Activated CD8-positive, alpha-beta T cell treated with anti-CD3 and anti-CD28 coated beads, Interleukin-2, amount 10 ng/mL, durations not matched to agents 7 days and 5 days (primary cell): ENCODE measurements around the gene SPEN. TPM values are rescaled to one million over a fixed set of nuclear protein-coding genes. Genes with fewer than 3 reads are reported as not detected.

Experiments
- ATAC-seq: fragments of 150-1000 bp; cut with Tn5 transposase; one replicate; pipeline ENCODE4 v1.10.0; 2021; ENCODE audit warnings: moderate library complexity
- CTCF ChIA-PET: fragments of 350-600 bp; sonication (Branson Sonifier 250); formaldehyde crosslinking; loops from one replicate; lab custom pipeline; 2021; ENCODE audit warnings: antibody characterized with exemption; lab: Charles Lee
- POLR2A ChIA-PET: fragments of 350-600 bp; sonication (Branson Sonifier 250); formaldehyde crosslinking; loops from one replicate; lab custom pipeline; 2021; ENCODE audit warnings: antibody characterized with exemption; lab: Charles Lee
- DNase-seq: peaks from one replicate; pipeline ENCODE4 v3.0.0-alpha.2; 2020
- H3K27ac Mint-ChIP-seq: one replicate; pipeline ENCODE4 v1.8.0; 2021; ENCODE audit warnings: mild to moderate bottlenecking, mixed read lengths
- H3K27me3 Mint-ChIP-seq: one replicate; pipeline ENCODE4 v1.8.0; 2021; ENCODE audit warnings: low read depth, mixed read lengths
- H3K36me3 Mint-ChIP-seq: one replicate; pipeline ENCODE4 v1.8.0; 2021; ENCODE audit warnings: low read depth, mixed read lengths
- H3K4me1 Mint-ChIP-seq: one replicate; pipeline ENCODE4 v1.8.0; 2021; ENCODE audit warnings: low read depth, mixed read lengths
- H3K4me3 Mint-ChIP-seq: one replicate; pipeline ENCODE4 v1.8.0; 2021; ENCODE audit warnings: mild to moderate bottlenecking, mixed read lengths
- H3K9me3 Mint-ChIP-seq: one replicate; pipeline ENCODE4 v1.8.0; 2022; ENCODE audit warnings: mixed read lengths; ENCODE audit not compliant: insufficient read depth
- total RNA-seq, 2 experiments: library from RNA; stranded (reverse); gene quantifications; one replicate each; pipeline ENCODE4 v1.2.3, GENCODE V29; 2021

SPEN gene
- total RNA-seq, 2 experiments from 2014 or later = 65.0 to 66.3 TPM

GRCh38 chr1:15848143-15848928, 829 bp downstream of the SPEN start:
- DNase-seq (peak; percentile 62), ATAC-seq (peak; percentile 31)
- Mint-ChIP-seq H3K27me3 (no peaks in the 10 kb centered on the region), H3K27ac (peak overlapping the region; percentile 97), H3K9me3 (no peaks in the 10 kb centered on the region), H3K4me1 (peaks cover 52% of the 10 kb centered on the region), H3K36me3 (peaks cover 14% of the 10 kb centered on the region), H3K4me3 (peak overlapping the region; percentile 95)
- ChIA-PET POLR2A (interaction anchor here (0.8 to 4.8 kb wide), 5 partner anchors 11 to 128 kb away, joined by 3 to 98 read pairs (median 4); no protein-coding TSS in a partner anchor), CTCF (interaction anchor here (0.9 to 4.1 kb wide), 9 partner anchors 12 to 369 kb away, joined by 3 to 14 read pairs (median 4); partner anchors contain the start of gene ZBTB17)

- ChIA-PET CTCF (interaction anchor here (0.9 to 4.1 kb wide), 4 partner anchors 13 to 63 kb away, joined by 3 to 14 read pairs (median 4); no protein-coding TSS in a partner anchor), POLR2A (interaction anchor here (0.8 to 4.8 kb wide), 5 partner anchors 12 to 128 kb away, joined by 3 to 98 read pairs (median 4); no protein-coding TSS in a partner anchor)
- Mint-ChIP-seq H3K27ac (peak overlapping the region; percentile 95), H3K9me3 (no peaks in the 10 kb centered on the region), H3K27me3 (no peaks in the 10 kb centered on the region), H3K4me3 (peak overlapping the region; percentile 93), H3K36me3 (peaks cover 14% of the 10 kb centered on the region), H3K4me1 (peaks cover 47% of the 10 kb centered on the region)
- peak; percentile 69 for DNase-seq
- no peak for ATAC-seq
Observed at GRCh38 chr1:15848929-15849774, 1.6 kb downstream of the SPEN start.

DNA sequence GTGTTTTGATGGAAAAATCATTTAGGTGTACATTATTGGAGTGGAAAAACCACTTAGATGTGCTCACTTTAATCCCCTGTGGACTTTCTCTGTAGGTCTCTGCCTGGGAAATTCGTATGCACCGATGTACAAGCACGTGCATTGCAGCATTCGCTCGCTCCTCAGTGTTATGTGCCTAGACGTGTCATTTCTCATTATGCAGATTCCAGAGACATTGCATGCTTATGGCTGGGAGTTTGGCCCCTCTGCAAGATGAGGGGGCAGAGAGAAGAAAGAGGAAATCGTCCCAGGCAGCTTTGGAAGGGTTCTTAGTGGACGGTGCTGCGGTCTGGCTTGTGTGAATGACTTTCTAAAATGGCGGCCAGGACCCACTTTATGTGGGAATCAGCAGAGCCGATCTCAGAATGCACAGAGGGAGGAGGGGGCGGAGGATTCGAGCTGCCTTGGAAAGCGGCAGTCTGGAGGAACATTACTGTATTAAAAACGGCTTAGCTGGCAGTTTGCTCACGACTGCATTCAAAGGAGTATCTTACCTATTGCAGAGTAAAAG, 2.3 kb downstream of the SPEN start:
- peaks cover 47% of the 10 kb centered on the region for H3K4me1 Mint-ChIP-seq
- ATAC-seq (no peak), DNase-seq (peak; percentile 38)
- peak overlapping the region; percentile 69 for H3K27ac Mint-ChIP-seq
- ChIA-PET POLR2A (interaction anchor here (1.1 to 4.8 kb wide), 3 partner anchors 13 to 127 kb away, joined by 3 to 98 read pairs (median 71); no protein-coding TSS in a partner anchor), CTCF (interaction anchor here (1.0 to 4.1 kb wide), 5 partner anchors 12 to 66 kb away, joined by 3 to 14 read pairs (median 4); no protein-coding TSS in a partner anchor)
- H3K4me3 Mint-ChIP-seq = peak overlapping the region; percentile 93
- H3K27me3 Mint-ChIP-seq = no peaks in the 10 kb centered on the region
- peaks cover 14% of the 10 kb centered on the region for H3K36me3 Mint-ChIP-seq
- H3K9me3 Mint-ChIP-seq = no peaks in the 10 kb centered on the region

DNA sequence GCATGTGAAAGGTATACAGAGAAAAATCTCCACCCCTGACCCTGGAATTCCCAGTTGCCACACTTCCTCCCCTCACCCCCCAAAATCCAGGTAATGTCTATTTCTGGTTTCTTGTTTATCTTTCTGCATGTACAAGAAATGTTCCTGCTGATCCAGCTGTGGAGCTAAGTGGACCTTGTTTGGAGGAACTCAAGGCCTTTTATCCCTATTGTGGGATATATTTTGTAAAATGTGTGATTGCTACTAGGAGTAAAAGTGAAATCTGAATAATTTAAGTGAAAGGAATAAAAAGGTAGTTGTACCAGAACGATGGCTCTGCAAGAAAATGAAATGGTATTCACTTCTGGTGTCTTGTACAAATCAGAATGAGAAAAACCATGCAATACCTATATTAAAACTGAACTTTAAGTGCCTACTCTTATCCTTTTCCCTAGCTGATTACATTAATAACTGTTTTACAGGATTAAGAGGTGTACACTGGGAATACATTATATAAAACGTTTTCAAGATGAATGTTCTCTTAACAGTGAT, 3.0 kb downstream of the SPEN start:
- Mint-ChIP-seq H3K36me3 (peaks cover 14% of the 10 kb centered on the region), H3K4me1 (peaks cover 40% of the 10 kb centered on the region), H3K4me3 (peak overlapping the region; percentile 66), H3K9me3 (no peaks in the 10 kb centered on the region), H3K27ac (peak overlapping the region; percentile 27), H3K27me3 (no peaks in the 10 kb centered on the region)
- DNase-seq (no peak), ATAC-seq (no peak)
- CTCF ChIA-PET = interaction anchor here (1.2 to 4.1 kb wide), 3 partner anchors 12 to 66 kb away, joined by 4 to 14 read pairs (median 5); no protein-coding TSS in a partner anchor
- POLR2A ChIA-PET = interaction anchor here (1.3 to 4.8 kb wide), 3 partner anchors 13 to 17 kb away, joined by 4 to 98 read pairs (median 71); no protein-coding TSS in a partner anchor

DNA sequence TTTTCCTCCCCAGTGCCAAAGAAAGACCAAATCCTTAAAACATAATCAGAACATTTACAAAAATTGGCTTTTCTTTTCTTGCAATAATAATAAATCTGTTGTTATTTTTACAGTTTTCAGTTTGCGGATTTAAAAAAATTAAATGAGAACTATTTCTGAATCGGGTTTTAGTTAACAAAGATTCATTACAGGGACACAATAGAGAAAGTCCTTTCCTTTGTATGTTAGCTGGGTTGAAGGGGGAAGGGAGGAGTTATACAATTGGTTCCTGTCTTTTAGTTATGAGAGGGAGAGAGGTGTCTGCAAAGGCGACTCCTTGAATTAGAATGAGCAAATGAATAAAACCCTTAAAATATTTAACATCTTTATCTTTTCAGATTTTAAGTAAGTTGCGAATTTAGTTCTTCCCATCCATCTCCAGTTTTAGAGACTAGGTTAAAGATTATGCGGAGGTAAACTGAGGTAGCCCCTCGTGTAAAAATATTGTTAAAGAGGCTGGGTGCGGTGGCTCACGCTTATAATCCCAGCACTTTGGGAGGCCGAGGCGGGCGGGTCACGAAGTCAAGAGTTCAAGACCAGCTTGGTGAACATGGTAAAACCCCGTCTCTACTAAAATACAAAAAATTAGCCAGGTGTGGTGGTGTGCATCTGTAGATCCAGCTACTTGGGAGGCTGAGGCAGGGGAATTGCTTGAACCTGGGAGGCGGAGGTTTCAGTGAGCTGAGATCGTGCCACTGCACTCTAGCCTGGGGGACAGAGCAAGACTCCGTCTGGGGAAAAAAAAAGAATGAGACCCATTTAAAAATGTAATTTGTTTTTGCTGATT, 3.9 kb downstream of the SPEN start:
- H3K36me3 Mint-ChIP-seq = peaks cover 14% of the 10 kb centered on the region
- no peaks in the 10 kb centered on the region for H3K27me3 Mint-ChIP-seq
- H3K4me1 Mint-ChIP-seq = peaks cover 34% of the 10 kb centered on the region
- H3K27ac Mint-ChIP-seq = no peak overlapping the region
- POLR2A ChIA-PET = interaction anchor here (1.3 to 4.8 kb wide), 2 partner anchors 15 to 18 kb away, joined by 4 to 98 read pairs; no protein-coding TSS in a partner anchor
- DNase-seq = no peak
- no peak overlapping the region for H3K4me3 Mint-ChIP-seq
- ATAC-seq = no peak
- no peaks in the 10 kb centered on the region for H3K9me3 Mint-ChIP-seq
- CTCF ChIA-PET = interaction anchor here (1.2 to 4.1 kb wide), 3 partner anchors 11 to 65 kb away, joined by 4 to 14 read pairs (median 5); no protein-coding TSS in a partner anchor

- ChIA-PET POLR2A (interaction anchor here (0.6 to 1.3 kb wide), 2 partner anchors 15 to 118 kb away, joined by 3 to 4 read pairs; no protein-coding TSS in a partner anchor), CTCF (interaction anchor here (4.1 kb wide), 1 partner anchor 37 kb away, joined by 14 read pairs; no protein-coding TSS in a partner anchor)
- Mint-ChIP-seq H3K27me3 (no peaks in the 10 kb centered on the region), H3K4me3 (no peak overlapping the region), H3K4me1 (peaks cover 31% of the 10 kb centered on the region), H3K27ac (no peak overlapping the region), H3K36me3 (peaks cover 14% of the 10 kb centered on the region), H3K9me3 (no peaks in the 10 kb centered on the region)
- ATAC-seq (no peak), DNase-seq (no peak)
Observed at GRCh38 chr1:15852036-15852827, 4.7 kb downstream of the SPEN start.

DNA sequence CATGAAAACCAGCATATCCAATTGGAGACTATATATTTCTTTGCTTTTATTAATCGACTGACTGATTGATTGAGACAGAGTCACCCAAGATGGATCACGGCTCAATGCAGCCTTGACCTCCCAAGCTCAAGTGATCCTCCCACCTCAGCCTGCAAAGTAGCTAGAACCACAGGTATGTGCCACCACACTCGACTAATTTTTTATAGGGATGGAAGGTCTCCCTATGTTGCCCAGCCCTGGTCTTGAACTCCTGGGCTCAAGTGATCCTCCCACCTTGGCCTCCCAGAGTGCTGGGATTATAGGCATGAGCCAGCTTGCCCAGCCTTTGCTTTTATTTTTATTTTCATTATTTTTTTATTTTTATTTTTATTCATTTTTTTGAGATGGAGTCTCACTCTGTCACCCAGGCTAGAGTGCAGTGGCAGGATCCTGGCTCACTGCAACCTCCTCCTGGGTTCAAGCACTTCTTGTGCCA, 5.4 kb downstream of the SPEN start:
- ChIA-PET POLR2A (interaction anchor here (0.6 kb wide), 1 partner anchor 117 kb away, joined by 3 read pairs; no protein-coding TSS in a partner anchor), CTCF (no interaction called here)
- Mint-ChIP-seq H3K4me3 (no peak overlapping the region), H3K9me3 (no peaks in the 10 kb centered on the region), H3K27ac (no peak overlapping the region), H3K4me1 (peaks cover 31% of the 10 kb centered on the region), H3K36me3 (peaks cover 14% of the 10 kb centered on the region), H3K27me3 (no peaks in the 10 kb centered on the region)
- ATAC-seq = no peak
- DNase-seq = no peak

- ChIA-PET POLR2A (no interaction called here), CTCF (interaction anchor here (0.6 kb wide), 1 partner anchor 104 kb away, joined by 3 read pairs; no protein-coding TSS in a partner anchor)
- no peak overlapping the region for H3K27ac Mint-ChIP-seq
- no peaks in the 10 kb centered on the region for H3K27me3 Mint-ChIP-seq
- H3K36me3 Mint-ChIP-seq = no peaks in the 10 kb centered on the region
- DNase-seq (no peak), ATAC-seq (no peak)
- H3K4me1 Mint-ChIP-seq = peaks cover 14% of the 10 kb centered on the region
- H3K9me3 Mint-ChIP-seq = no peaks in the 10 kb centered on the region
- no peak overlapping the region for H3K4me3 Mint-ChIP-seq
Observed at GRCh38 chr1:15856888-15857287, 9.4 kb downstream of the SPEN start.

DNA sequence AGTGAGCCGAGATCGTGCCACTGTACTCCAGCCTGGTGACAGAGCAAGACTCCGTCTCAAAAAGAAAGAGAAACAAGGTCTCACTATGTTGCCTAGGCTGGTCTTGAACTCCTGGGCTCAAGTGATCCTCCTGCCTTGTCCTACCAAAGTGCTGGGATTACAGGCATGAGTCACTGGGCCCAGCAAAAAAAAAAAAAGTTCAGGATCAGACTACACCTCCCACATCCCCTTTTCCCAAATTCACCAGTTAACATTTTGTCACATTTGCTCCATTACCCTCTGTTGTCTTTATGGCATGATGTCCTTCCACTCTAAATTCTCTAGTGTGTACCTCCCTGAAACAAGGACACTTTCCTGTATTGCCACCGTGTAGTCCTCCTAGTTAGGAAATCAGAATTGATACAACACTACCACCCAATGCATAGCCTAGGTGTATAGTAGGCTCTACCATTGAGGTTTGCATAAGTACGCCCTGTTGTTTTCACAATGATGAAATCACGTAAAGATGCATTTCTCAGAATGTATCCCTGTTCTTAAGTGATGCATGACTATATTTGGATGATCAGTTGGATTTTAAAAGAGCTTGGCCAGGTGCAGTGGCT, 10.7 kb downstream of the SPEN start:
- ChIA-PET POLR2A (no interaction called here), CTCF (interaction anchor here (0.7 kb wide), 1 partner anchor 43 kb away, joined by 3 read pairs; no protein-coding TSS in a partner anchor)
- no peaks in the 10 kb centered on the region for H3K27me3 Mint-ChIP-seq
- no peaks in the 10 kb centered on the region for H3K9me3 Mint-ChIP-seq
- no peak for DNase-seq
- H3K4me3 Mint-ChIP-seq = no peak overlapping the region
- H3K36me3 Mint-ChIP-seq = peaks cover 3% of the 10 kb centered on the region
- H3K27ac Mint-ChIP-seq = no peak overlapping the region
- ATAC-seq = no peak
- H3K4me1 Mint-ChIP-seq = peaks cover 8% of the 10 kb centered on the region
